Stimulated activated CD4-positive, alpha-beta T cell treated with anti-CD3 and anti-CD28 coated beads, Interleukin-2, amount 100 ng/mL, for 24 hours (primary cell): ENCODE results near the gene SLC5A1.

Experiments used
- DNase-seq, 2 donors: peaks; one replicate each; pipeline ENCODE4 v3.0.0-alpha.2; 2020

The SLC5A1 gene

DNA sequence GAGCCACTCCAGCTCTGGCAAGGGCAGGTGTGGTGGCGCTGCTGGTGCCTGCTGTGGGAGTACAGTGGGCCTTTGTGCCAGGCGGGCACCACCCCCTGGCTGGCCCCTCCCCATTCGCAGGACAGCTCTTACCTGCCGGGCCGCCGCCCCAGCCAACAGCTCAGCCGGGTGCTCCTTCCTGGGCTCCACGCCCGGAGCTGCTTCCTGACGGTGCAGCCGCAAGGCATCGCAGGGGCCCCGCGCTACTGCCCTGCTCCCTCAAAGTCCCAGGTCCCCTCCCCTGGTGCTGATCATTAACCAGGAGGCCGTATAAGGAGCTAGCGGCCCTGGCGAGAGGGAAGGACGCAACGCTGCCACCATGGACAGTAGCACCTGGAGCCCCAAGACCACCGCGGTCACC is at the start of gene SLC5A1:
SLC5A1 (plus strand) TSS at position 338 of the 400 bp plus-strand sequence; CDS start at position 359, 21 bp downstream.
- DNase-seq, result no peak

DNA sequence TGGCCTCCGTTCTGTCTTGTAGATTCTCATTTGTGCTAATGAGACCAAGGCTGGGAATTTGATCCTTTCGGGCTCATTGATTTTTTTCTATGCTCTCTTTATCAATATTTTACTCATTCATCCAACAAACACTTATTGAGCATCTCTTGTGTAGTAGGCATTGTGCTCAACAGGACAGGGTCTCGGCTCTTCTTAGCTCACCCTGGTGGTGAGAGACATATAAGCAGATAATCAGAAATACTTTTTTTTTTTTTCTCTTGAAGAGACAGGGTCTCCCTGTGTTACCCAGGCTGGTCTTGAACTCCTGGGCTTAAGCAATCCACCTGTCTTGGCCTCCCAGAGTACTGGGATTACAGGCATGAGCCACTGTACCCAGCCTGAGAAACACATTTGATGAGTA is 48.0 kb upstream of the SLC5A1 start:
- no peak for DNase-seq

DNA sequence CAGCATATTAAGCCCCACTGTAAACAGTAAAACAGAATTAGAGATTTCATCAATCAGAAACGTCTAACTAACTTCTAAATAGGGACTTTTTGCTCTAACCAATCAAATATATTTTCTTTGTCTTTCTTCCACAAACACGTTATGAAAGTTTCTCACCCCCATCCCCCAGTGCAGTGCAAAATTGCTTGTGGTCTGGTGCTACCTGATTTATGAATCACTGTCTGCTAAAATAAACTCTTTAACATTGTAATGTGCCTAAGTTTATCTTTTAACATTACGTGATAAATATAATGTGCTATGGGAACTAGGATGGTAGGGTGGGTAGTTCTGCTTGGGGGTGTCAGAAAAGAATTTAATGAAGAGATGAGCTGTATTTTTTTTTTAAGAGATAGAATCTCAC is 47.3 kb upstream of the SLC5A1 start:
- no peak for DNase-seq

DNA sequence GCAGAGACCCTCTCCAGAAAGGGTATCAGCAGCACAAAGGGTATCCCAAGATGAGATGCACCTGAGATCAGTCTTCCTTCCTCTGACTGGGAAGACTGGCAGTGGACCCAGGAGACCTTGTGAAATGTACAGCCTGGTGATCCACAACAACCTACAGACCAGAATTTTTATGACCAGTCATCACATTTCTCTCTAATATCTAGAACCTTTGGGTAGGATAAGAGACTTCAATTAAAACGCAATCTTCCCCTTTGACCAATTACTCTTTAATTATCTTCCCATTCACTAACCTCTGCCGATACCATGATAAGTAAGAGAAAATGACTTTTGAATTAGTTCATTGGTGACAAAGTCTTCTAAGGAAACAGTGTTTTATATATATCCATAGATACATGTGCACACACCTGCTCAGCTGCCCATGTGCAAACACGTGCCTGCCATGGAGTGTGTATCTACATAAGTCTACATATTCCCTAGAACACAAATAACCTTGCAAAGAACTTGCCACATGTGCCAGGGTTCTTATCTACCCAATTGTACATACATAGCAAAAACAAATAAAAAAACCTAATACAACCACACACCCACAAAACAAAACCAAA is 44.2 kb upstream of the SLC5A1 start:
- no peak for DNase-seq

DNA sequence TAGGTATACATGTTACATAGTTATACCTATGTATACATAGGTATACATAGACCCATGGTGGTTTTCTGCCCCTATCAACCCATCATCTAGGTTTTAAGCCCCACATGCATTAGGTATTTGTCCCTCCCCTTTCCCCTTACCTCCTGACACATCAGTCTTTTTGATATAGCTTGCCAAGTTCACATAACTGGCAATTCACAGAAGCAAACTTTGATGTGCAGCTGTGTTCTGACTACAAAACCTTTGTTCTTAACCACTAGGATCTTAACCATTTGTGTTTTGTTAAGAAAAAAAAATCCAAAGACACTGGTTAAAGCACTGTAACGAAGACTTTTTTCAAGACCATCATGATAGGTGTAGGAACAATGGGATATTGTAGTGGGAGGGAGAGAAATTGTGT is 42.9 kb upstream of the SLC5A1 start:
- DNase-seq, result no peak

DNA sequence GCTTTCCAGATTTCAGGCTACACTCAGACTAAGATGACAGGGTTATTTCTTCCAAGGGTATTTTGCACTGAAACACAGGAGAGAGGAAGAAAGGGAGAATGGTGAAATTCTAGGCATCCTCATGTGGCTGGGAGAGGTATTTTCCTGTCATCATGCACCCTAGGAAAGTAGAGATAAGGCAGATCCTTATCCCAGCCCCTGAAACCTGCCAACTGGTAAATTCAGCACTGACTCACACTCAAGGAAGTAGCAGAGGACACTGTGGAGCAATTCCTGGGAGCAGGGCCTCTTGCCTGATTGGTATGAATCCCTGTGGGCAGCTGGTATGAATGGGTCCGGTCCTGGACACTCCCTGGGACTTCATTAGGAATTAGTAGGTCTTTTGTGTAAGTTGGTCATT is 37.6 kb upstream of the SLC5A1 start:
- no peak for DNase-seq

DNA sequence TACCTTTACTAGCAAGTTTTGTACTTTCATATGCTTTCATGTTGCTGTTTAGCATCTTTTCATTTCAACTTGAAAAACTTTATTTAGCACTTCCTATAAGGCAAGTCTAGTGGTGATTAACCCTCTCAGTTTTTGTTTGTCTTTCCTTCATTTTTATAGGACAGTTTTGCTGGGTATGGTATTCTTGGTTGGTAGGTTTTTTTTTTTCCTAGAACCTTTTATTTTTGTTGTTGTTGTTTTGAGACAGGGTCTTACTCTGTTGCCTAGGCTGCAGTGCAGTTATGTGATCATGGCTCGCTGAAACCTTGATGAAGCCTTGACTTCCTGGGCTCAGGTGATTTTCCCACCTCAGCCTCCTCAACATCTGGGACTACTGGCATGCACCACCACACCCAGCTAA is 29.9 kb upstream of the SLC5A1 start:
- DNase-seq, result no peak

DNA sequence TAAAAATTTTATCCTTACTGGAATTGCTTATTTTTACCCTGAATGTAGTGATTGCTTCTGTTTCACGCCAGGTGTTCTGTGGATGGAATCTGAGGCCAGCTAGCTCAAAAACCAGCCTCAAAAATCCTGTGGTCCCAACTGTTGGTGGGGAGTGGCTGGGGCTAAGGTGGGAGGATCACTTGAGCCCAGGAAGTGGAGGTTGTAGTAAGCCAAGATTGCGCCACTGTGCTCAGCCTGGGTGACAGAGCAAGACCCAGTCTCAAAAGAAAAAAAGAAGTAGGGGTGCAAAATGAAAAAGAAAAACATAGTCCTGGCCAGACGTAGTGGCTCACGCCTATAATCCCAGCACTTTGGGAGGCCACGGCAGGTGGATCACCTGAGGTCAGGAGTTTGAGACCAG is 27.0 kb upstream of the SLC5A1 start:
- no peak for DNase-seq

DNA sequence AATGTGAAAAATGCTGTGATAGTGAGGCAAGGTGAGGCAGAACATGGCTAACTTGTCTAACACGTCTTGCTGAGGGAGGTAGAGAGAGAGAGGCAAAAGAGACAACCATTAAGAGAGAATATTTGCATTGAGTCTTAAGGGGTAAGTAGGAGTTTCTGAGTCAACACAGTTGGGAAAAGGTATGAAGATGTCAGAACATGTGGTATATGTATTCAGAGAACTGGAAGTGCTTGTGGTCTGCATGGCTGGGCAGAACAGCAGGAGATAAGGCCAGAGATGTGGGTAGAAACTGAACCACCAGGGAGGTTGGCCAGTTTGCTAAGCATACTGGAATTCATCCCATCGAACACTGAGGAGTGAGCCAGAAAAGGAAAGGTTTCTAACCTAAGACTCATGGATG is 25.0 kb upstream of the SLC5A1 start:
- DNase-seq, result no peak

DNA sequence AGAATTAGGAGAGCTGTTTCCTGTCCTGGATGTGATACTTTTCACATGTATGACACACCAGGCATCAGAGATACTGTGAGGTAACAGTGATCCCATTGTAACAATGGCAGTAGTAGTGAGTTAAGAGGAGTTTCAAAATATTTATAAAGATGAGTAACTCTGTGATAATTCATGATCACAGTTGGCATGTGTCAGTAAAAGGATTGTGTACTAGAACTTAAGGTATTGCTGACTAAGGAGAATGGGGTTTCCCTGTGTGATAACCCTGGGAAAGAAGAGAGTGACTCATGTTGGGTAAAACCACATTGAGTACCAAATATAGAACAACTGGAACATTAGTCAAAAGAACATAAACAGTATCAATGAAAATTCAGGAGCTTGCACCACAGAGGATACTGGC is 22.9 kb upstream of the SLC5A1 start:
- no peak for DNase-seq

DNA sequence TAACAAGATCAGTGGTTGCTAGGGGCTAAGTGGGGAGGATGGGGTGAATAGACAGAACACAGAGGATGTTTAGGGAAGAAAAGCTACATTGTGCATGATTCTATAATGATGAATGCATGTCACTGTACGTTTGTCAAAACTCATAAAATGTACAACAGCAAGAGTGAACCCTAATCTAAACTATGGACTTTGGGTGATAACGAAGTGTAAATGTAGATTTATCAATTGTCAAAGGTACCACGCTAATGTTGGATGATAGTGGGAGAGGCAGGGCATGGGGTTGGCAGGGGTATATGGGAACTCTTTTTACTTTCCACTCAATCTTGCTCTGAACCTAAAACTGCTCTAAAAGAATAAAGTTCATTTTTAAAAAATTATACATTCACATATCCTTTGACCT is 21.3 kb upstream of the SLC5A1 start:
- DNase-seq, result no peak

DNA sequence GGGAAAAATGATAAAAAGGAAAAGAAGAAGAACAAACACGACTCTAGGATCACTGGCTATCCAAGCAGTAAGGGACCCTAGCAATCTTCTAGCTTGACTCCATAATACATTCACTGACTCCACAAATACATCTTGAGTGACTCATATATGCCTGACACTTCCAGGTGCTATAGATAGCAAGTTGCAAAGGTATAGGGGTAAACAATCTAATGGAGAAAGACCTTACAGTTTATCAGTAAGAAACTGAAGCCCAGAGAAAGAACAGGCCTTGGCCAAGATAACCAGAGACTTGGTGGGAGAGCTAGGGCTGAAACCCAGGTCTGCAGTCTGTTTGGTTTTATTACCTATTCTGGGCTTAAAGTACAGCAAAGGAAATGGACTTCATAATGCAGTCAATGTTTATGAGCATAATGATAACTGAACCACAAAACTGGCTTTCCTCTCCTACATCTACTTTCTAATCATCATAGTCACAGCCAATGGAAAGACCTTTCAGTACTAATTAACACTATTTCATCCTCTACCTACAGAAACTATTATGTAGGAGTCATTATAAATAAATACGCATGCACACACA is 19.7 kb upstream of the SLC5A1 start:
- no peak for DNase-seq

DNA sequence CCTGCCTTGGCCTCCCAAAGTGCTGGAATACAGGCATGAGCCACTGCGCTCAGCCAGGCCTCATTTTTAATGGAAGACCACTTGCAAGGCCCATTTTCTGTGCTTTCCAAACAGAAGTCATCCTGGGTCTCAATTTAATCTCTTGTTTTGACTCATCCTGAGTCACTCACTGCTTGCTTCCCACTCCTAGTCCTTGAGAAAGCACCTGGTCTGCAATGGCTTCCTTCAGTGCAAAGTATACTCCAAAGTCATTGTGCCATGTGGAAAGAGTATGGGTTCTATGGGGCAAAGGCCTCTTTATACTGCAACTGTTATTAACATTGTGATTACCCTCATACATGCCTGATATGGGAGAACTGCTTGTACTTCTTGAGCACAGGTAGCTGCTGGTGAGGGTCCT is 18.3 kb upstream of the SLC5A1 start:
- DNase-seq, result no peak

DNA sequence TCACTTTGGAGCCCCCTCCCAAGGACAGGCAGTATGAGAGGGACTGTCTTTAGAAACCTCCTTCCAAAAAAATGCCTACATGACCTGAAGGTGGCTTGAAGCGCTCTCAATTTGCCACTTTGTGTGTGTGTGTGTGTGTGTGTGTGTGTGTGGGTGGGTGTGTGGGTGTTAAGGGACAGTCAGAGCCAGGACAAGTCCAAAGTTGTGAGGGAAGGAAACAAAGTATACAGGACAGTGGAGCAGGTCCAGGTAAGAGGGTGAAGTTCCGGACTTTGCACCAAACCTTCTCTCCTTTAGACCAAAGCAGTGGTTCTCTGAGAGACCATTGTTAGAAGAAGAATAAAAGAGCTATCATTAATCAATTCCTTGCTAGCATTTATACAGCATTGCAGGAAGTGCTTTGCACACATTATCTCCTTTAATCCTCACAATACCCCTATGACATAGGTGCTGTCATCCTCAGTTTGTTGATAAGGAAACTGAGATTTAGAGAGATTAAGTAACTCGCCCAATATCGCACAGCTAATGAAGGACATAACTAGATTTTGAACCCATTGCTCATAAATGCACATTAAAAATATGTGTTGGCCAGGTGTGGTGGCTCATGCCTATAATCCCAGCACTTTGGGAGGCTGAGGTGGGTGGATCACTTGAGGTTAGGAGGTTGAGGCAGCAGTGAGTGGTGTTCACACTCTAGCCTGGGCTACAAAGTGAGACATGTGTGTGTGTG is 12.4 kb upstream of the SLC5A1 start:
- no peak for DNase-seq

DNA sequence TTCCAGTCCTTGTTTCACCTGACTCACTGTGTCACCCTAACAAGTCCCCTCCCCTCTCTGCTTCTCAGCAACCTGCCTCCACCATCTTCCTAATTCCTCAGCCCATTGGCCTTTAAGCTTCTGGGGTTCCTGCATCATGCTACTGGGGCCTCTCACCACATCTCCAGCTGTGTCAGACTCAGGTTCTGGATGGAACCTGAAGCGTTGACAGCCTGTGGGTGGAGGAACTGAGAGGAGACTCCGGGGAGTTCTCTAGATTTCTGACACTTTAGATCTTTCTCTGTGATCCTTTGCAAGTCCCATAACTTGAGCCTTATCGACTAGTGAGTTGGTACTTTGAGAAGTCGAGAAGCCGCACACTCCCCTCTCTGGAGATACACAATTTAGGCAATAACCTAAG is 11.6 kb upstream of the SLC5A1 start:
- DNase-seq, result no peak

DNA sequence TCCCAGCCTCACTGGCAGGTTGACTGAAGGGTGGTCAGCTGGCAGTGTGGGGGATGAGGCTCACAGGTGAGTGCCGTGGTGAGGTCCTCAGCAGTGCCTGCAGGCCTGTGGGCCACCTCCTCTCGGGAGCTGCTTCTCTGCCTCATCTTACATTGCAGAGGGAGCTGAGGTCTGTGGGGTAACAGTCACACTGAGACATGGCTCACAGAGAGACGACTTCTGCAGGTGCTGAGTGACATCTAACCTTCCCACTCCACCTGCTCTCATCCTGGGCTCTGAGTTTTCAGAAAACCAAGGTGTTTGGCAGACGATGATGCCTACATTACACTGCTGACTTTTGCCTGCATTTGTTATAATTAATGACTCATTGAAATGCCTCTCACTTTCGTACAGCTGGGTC is 8.8 kb upstream of the SLC5A1 start:
- no peak for DNase-seq

DNA sequence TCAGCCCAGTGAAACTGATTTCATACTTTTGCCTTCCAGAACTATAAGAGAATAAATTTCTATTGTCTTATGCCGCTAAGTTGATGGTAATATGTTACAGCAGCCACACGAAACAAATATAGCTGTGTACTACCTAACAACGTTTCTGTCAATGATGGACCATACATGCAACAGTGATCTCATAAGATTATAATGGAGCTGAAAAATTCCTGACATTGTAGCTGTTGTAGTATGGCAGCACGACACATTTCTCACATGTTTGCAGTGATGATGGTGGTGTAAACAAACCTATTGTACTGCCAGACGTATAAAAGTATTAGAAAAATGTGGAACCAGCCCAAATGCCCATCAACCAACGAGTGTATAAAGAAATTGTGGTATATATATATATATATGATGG is 5.8 kb upstream of the SLC5A1 start:
- no peak for DNase-seq

DNA sequence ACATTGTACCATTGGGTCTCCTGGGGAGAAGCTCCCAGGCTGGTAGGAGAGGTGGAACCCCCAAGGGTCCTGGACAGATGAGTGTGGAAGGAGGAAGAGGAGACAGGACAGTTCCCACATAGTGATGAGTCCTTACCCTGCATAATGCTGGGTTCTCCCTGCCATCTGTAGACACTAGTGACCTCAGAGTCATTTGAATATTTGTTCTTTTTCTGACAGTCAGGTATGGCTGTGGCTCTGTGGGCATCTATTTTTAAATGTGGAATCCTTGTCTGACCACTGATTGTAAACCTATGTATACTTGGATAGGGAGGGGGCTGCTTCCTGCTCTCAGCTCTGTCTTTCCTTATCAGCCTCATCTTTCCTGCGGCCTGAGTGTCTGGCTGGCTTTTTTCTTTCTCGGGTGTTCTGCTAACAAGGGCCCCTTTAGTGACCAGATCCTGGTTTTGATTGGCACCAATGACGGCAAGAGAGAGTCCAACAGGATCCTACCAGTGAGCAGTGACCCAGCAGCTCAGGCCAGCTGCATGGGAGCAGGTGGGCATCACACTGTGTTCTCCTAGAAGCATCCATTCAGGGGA is 2.6 kb upstream of the SLC5A1 start:
- no peak for DNase-seq

DNA sequence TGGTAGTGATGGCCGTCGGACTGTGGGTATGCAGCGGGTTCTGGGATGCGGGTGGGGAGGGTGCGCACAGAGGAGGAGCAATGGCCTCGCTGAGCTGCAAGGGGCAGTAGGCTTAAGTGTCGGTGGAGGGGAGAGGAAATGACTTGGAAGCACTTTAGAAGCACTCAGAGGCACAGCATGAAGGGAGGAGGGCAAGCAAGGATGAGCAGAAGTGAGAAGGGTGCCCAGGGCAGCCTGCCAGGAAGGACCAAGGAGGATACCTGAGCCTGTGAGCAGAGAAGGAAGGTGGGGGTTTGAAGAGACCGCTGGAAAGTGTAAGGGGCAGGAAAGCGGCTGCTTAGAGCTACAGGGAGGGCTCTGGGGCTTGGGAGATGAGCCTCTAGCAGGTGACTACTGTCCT is 330 bp downstream of the SLC5A1 start:
- no peak for DNase-seq

DNA sequence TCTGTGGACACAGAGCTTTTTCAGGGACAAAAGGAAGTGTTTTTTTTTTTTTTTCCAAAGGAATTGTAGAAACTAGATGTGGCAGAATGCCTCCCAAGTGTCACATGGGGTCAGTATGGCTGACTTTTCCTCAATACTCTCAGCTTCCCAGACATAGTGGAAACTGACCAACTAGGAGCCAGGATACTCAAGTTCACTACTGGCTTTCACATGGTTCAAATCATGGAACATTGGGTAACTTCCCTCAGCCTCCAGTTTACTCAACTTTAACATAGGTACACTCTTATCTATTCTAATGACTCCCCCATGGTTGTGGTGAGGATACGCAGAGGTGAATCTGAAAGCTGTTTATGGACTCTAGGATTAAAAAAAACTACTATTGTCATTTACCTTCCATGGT is 1.4 kb downstream of the SLC5A1 start:
- DNase-seq, result no peak

DNA sequence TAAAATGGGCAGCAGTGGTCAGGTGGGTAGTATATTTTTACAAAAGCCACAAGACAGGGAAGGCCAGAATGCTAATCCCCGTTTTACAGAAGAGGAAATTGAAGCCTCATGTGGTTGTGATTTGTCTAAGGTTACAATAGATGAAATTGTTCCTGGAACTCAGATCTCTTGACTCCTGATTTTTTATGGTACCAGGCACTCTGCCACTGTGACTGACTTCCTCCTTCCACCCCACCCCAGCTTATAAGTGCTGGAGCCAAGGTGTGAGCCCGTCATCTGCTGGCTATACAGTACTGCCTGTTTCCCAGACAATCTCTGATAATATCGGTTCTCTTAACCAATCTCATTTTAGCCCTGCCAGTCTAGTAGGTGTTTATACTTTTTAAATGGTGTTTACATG is 1.9 kb downstream of the SLC5A1 start:
- DNase-seq, result no peak

DNA sequence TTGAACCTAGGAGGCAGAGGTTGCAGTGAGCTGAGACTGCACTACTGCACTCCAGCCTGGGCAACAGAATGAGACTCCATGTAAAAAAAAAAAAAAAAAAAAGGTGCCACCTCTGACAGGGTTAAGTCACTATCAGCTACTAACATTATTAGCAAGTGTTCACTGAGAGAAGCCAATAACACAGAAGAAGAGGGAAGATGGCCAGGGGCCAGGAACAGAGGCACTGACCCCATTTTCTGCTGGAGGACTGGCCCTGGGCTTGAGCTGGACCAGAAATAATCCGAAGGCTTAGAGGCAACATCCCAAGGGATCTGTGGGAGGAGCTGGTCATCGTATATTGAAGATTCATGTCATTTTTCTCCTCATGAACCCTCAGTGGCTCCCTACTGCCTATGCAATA is 5.0 kb downstream of the SLC5A1 start:
- DNase-seq, result no peak

DNA sequence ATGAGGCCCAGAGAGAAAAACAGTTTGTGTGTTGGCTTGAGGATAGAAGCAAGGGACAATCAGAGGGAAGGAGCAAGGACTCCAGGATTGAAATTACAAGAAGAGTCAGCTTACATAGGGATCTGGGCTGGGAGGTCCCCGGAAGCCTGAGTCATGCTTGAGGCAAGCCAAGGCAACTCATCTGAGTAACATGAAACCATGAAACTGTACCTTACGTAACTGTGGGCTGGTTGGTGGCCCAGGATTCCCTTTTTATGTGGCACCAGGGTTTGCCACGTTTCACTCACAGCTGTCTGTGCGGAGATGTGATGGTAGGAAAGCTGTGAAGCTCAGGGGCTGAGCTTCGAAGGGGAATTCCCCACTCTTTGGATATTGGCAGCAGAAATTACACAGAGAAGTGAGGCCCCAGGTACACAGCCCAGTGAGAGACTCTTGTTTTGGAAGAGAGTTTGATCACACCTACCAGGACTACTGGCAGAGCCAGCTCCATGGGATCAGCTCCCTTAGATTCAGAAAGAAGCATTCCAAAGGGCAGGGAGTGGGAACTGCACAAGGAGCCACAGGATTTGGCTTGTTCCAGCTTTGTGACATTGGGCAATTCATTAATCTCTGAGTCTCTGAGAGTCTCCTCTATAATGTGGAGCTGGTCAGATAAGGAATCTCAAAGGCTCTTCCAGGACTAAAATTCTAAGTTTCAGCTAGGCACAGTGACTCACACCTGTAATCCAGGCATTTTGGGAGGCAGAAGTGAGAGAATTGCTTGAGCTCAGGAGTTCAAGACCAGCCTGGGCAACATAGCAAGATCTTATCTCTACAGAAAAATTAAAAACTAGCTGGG is 7.8 kb downstream of the SLC5A1 start:
- DNase-seq, result peak; percentile 67 to 68
